H1 (cell line): ENCODE measurements around the gene SYPL1. TPM values are rescaled to one million over a fixed set of nuclear protein-coding genes. Genes with fewer than 3 reads are reported as not detected.

Experiments used
- BACH1 ChIP-seq: IDR thresholded peaks from 2 replicates; pipeline ENCODE4 v1.6.1; 2012; ENCODE audit warnings: low read length, improper control_type of control experiment
- EGR1 ChIP-seq: IDR thresholded peaks from 2 replicates; pipeline ENCODE4 v1.6.1; 2011; ENCODE audit warnings: low read depth, low read length, borderline replicate concordance
- GABPA ChIP-seq: IDR thresholded peaks from 2 replicates; pipeline ENCODE4 v1.6.1; 2011; ENCODE audit warnings: mild to moderate bottlenecking, low read length, moderate library complexity, borderline replicate concordance; ENCODE audit not compliant: insufficient read depth
- GTF2F1 ChIP-seq: IDR thresholded peaks from 2 replicates; pipeline ENCODE4 v1.6.1; 2012; ENCODE audit warnings: low read depth, low read length, improper control_type of control experiment, borderline replicate concordance
- HDAC6 ChIP-seq: IDR thresholded peaks from one replicate; pipeline ENCODE4 v1.7.1; 2012; ENCODE audit warnings: low read depth, mild to moderate bottlenecking, inconsistent platforms, low read length, moderate library complexity
- POLR2AphosphoS5 ChIP-seq: IDR thresholded peaks from 2 replicates; pipeline ENCODE4 v1.6.1; 2011; ENCODE audit warnings: low read depth, low read length
- SIRT6 ChIP-seq: IDR thresholded peaks from one replicate; pipeline ENCODE4 v1.7.1; 2012; ENCODE audit warnings: low read length, inconsistent platforms
- SUZ12 ChIP-seq: fragments of 200-600 bp; sonication (generic); IDR thresholded peaks from 2 replicates; pipeline ENCODE4 v1.6.1; 2012; ENCODE audit warnings: mild to moderate bottlenecking, inconsistent platforms, low read length, moderate library complexity, mixed read lengths
- TBP ChIP-seq: IDR thresholded peaks from 2 replicates; pipeline ENCODE4 v1.6.1; 2011; ENCODE audit warnings: low read depth, low read length, improper control_type of control experiment
- polyA plus RNA-seq, 7 experiments: library from polyadenylated mRNA; depleted of rRNA in 3 of 7; stranded (reverse) in 5 of 7; unstranded in 2 of 7; fragments of >200 nt in 5 of 7; fragments of 200-250 nt in 2 of 7; gene quantifications; 1 replicate in 5 of 7; 2 replicates in 1 of 7; 4 replicates in 1 of 7; pipeline versions ENCODE4 v1.2.1 to v1.2.3, GENCODE V29; 2011 to 2013; ENCODE audit warnings: missing spikeins in 2 of 7, mixed read lengths in 2 of 7
- total RNA-seq: library from RNA; stranded (reverse); fragmentation: NEBNext Ultra II Directional; extraction: Animal tissue kit (Norgen Biotek cat#: 25700); gene quantifications from 2 replicates; pipeline ENCODE4 v1.2.1, GENCODE V29; 2021
- TF ChIP-seq, protein P1 (sequence below): fragments of 300-600 bp; sonication (generic); IDR thresholded peaks from 2 replicates; pipeline ENCODE4 v1.7.1; 2012; ENCODE audit warnings: low read length, moderate library complexity, mild to moderate bottlenecking, inconsistent platforms; ENCODE audit not compliant: insufficient replicate concordance

The SYPL1 gene
- total and polyA plus RNA-seq, 2 of the 8 experiments (the other 6 are each of a cell fraction or from before 2014, with no cell fraction given) = 44.9 to 57.7 TPM

DNA sequence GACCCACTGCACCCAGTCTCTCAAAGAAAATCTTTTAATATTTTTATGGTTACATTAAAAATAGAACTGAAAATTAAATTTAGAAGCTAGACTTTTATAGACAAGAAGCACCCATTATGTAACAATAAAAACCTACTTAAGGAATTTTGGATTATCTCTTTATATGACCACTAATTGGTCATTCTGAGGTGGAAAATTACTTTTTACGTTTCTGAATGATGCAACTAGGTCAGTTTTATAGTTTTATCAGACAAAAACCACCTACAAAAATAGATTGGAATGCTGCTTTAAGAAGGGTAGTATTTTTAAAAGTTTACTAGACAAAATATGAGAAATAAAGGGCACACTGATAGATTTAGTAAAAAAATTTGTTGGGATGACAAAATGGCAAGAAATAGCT, 16.5 kb downstream of the SYPL1 start (continued):
- TF ChIP-seq, protein P1, sequence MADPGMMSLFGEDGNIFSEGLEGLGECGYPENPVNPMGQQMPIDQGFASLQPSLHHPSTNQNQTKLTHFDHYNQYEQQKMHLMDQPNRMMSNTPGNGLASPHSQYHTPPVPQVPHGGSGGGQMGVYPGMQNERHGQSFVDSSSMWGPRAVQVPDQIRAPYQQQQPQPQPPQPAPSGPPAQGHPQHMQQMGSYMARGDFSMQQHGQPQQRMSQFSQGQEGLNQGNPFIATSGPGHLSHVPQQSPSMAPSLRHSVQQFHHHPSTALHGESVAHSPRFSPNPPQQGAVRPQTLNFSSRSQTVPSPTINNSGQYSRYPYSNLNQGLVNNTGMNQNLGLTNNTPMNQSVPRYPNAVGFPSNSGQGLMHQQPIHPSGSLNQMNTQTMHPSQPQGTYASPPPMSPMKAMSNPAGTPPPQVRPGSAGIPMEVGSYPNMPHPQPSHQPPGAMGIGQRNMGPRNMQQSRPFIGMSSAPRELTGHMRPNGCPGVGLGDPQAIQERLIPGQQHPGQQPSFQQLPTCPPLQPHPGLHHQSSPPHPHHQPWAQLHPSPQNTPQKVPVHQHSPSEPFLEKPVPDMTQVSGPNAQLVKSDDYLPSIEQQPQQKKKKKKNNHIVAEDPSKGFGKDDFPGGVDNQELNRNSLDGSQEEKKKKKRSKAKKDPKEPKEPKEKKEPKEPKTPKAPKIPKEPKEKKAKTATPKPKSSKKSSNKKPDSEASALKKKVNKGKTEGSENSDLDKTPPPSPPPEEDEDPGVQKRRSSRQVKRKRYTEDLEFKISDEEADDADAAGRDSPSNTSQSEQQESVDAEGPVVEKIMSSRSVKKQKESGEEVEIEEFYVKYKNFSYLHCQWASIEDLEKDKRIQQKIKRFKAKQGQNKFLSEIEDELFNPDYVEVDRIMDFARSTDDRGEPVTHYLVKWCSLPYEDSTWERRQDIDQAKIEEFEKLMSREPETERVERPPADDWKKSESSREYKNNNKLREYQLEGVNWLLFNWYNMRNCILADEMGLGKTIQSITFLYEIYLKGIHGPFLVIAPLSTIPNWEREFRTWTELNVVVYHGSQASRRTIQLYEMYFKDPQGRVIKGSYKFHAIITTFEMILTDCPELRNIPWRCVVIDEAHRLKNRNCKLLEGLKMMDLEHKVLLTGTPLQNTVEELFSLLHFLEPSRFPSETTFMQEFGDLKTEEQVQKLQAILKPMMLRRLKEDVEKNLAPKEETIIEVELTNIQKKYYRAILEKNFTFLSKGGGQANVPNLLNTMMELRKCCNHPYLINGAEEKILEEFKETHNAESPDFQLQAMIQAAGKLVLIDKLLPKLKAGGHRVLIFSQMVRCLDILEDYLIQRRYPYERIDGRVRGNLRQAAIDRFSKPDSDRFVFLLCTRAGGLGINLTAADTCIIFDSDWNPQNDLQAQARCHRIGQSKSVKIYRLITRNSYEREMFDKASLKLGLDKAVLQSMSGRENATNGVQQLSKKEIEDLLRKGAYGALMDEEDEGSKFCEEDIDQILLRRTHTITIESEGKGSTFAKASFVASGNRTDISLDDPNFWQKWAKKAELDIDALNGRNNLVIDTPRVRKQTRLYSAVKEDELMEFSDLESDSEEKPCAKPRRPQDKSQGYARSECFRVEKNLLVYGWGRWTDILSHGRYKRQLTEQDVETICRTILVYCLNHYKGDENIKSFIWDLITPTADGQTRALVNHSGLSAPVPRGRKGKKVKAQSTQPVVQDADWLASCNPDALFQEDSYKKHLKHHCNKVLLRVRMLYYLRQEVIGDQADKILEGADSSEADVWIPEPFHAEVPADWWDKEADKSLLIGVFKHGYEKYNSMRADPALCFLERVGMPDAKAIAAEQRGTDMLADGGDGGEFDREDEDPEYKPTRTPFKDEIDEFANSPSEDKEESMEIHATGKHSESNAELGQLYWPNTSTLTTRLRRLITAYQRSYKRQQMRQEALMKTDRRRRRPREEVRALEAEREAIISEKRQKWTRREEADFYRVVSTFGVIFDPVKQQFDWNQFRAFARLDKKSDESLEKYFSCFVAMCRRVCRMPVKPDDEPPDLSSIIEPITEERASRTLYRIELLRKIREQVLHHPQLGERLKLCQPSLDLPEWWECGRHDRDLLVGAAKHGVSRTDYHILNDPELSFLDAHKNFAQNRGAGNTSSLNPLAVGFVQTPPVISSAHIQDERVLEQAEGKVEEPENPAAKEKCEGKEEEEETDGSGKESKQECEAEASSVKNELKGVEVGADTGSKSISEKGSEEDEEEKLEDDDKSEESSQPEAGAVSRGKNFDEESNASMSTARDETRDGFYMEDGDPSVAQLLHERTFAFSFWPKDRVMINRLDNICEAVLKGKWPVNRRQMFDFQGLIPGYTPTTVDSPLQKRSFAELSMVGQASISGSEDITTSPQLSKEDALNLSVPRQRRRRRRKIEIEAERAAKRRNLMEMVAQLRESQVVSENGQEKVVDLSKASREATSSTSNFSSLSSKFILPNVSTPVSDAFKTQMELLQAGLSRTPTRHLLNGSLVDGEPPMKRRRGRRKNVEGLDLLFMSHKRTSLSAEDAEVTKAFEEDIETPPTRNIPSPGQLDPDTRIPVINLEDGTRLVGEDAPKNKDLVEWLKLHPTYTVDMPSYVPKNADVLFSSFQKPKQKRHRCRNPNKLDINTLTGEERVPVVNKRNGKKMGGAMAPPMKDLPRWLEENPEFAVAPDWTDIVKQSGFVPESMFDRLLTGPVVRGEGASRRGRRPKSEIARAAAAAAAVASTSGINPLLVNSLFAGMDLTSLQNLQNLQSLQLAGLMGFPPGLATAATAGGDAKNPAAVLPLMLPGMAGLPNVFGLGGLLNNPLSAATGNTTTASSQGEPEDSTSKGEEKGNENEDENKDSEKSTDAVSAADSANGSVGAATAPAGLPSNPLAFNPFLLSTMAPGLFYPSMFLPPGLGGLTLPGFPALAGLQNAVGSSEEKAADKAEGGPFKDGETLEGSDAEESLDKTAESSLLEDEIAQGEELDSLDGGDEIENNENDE = no peak
- TF ChIP-seq TBP = no peak
- no peak for TF ChIP-seq POLR2AphosphoS5
- TF ChIP-seq GTF2F1 = no peak
- no peak for TF ChIP-seq HDAC6
- TF ChIP-seq EGR1 = no peak
- TF ChIP-seq SIRT6 = no peak
- no peak for TF ChIP-seq BACH1
- TF ChIP-seq SUZ12 = no peak
- TF ChIP-seq GABPA = no peak
